Measurements from ENCODE around the gene CLDN17. TPM values are rescaled to one million over a fixed set of nuclear protein-coding genes. Genes with fewer than 3 reads are reported as not detected.

Gene CLDN17
- total RNA-seq, 3 donors from 2014 or later, result not detected

DNA sequence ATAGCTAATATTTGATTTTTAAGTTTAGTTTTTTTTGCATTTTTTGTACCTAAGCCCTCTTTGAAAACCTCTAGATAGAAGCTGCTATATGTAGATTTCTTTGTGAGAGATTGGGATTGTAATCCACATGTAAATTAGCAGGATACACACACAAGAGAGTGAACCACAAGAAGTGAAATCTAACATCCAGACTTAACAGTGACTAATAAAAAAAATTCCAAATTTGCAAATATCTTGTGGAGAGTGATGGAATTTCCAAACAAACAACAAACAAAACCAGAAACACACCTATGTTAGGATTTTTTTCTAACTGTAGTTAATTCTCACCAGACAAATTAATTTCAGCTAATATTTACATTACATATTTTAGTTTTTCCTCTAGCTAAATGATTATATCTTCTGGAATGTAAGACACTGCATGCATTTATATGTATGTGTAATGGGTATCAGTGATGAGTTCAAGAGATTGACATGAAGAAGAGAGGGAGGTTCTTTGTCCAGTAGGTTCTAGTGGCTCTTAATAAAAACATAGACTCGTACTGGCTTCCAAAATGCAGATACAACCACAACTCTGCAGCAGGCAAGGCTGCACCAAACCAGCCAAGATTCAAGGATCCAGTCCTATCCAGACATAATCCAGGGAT lies 12.8 kb downstream of the CLDN17 start:
- intact Hi-C loops (cut with DNase I; ENCODE audit: low total_unique reads), result no loop called here
- Histone ChIP-seq H3K27ac (no peak overlapping the region), H3K4me1 (no peaks in the 10 kb centered on the region), H3K9me3 (no peaks in the 10 kb centered on the region), H3K36me3 (no peaks in the 10 kb centered on the region), H3K4me3 (no peak overlapping the region), H3K27me3 (no peaks in the 10 kb centered on the region)
- TF ChIP-seq POLR2AphosphoS5 (IDR thresholded peaks at IDR 0.05) (no peak), POLR2A (IDR thresholded peaks at IDR 0.05) (no peak)
- TF ChIP-seq, protein P1, sequence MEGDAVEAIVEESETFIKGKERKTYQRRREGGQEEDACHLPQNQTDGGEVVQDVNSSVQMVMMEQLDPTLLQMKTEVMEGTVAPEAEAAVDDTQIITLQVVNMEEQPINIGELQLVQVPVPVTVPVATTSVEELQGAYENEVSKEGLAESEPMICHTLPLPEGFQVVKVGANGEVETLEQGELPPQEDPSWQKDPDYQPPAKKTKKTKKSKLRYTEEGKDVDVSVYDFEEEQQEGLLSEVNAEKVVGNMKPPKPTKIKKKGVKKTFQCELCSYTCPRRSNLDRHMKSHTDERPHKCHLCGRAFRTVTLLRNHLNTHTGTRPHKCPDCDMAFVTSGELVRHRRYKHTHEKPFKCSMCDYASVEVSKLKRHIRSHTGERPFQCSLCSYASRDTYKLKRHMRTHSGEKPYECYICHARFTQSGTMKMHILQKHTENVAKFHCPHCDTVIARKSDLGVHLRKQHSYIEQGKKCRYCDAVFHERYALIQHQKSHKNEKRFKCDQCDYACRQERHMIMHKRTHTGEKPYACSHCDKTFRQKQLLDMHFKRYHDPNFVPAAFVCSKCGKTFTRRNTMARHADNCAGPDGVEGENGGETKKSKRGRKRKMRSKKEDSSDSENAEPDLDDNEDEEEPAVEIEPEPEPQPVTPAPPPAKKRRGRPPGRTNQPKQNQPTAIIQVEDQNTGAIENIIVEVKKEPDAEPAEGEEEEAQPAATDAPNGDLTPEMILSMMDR (IDR thresholded peaks at IDR 0.05), result no peak
- DNase-seq (ENCODE audit: low spot score in 2 of 2), result no peak

DNA sequence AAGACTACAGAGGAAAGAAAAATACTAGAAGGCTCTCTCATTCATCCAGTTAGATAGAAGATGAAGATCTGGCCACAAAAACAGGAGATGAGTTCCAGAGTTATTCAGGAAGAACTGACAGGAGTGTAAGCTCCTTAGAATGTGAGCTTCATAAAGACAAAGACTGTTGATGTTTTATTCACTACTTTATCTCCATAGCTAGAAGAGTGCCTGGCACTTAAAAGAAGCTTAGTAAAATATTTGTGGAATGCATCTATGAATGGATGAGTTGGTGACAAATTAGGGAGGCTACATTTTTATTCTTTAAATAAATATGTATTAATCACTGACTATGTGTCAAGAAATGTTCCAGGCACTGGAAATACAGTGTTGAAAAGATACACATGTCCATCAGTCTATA lies 13.8 kb downstream of the CLDN17 start:
- intact Hi-C loops (cut with DNase I; ENCODE audit: low total_unique reads), result no loop called here
- H3K4me3 ChIP-seq, result no peak overlapping the region
- TF ChIP-seq, protein P1 (IDR thresholded peaks at IDR 0.05), result no peak
- TF ChIP-seq POLR2A (IDR thresholded peaks at IDR 0.05), result no peak
- TF ChIP-seq POLR2AphosphoS5 (IDR thresholded peaks at IDR 0.05), result no peak

DNA sequence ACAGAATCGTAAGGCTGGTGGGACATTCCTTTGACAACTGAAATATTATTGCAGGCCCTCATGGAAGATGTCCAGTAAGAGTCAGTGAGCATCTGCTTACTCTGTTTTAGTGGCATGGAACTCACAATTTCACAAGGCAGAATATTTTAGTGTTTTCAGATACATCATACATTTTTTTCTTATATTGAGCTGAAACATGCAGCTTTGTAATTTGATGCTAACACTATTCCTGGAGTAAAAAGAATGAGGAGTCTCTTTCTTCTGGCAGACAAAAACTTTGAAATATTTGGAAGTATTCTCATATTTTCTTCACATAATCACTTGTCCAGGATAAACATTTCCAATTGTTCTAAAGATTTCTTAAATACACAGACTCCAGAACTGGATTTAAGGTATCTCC lies 17.7 kb downstream of the CLDN17 start:
- no peak for TF ChIP-seq POLR2AphosphoS5 (IDR thresholded peaks at IDR 0.05)
- TF ChIP-seq POLR2A (IDR thresholded peaks at IDR 0.05), result no peak
- TF ChIP-seq, protein P1 (IDR thresholded peaks at IDR 0.05), result no peak
- no peak overlapping the region for H3K27ac ChIP-seq
- no peaks in the 10 kb centered on the region for H3K4me1 ChIP-seq
- no peaks in the 10 kb centered on the region for H3K9me3 ChIP-seq
- H3K27me3 ChIP-seq, result no peaks in the 10 kb centered on the region
- intact Hi-C loops (cut with DNase I; ENCODE audit: low total_unique reads), result no loop called here
- no peak for DNase-seq (ENCODE audit: low spot score in 2 of 2)
- no peaks in the 10 kb centered on the region for H3K36me3 ChIP-seq
- H3K4me3 ChIP-seq, result no peak overlapping the region

More for the DNA sequence above, 13.8 kb downstream of the CLDN17 start:
- Histone ChIP-seq H3K9me3 (no peaks in the 10 kb centered on the region), H3K36me3 (no peaks in the 10 kb centered on the region), H3K27me3 (no peaks in the 10 kb centered on the region), H3K4me1 (no peaks in the 10 kb centered on the region), H3K27ac (no peak overlapping the region)
- no peak for DNase-seq (ENCODE audit: low spot score in 2 of 2)

DNA sequence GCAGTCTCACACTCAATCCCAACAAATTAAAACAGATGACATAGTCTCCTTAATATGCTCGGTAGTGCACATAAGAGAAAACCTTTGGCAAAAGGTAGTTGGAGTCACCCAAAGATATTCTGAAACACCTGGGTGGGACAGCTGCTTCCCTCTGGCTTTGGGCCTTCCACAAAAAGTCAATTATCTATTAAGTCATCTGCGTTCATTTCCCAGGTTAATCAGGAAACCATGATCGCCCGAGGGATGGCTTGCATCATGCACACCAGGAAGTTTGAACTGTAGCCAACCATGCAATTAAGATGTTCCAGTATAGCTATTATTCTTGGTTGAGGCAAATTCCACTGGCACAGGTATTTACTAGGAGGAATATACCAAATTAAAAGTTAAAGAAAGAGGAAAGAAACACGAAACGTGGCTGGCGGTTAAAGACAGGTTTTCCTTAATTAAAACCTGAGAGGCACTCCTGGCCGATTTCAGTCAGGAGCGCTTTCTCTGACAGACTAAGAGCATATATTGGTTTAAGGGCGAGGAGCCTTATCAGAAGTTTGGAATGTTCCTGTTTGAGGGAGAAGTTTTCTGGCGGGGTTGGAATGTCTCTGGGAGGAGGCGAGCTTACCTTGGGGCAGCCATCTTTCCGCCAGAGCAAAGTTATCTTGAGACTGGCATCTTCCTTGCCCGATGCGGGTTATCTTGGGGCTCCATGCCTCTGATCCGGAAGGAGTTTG lies 19.9 kb downstream of the CLDN17 start:
- peak overlapping the region; percentile 74 to 77 for H3K27ac ChIP-seq
- DNase-seq (ENCODE audit: low spot score in 2 of 2), result peak; percentile 54 to 80
- H3K4me1 ChIP-seq, result no peaks in the 10 kb centered on the region
- H3K9me3 ChIP-seq, result no peaks in the 10 kb centered on the region
- TF ChIP-seq POLR2AphosphoS5 (IDR thresholded peaks at IDR 0.05), result peak in 2 of 3 donors; percentile 32 to 60
- TF ChIP-seq, protein P1 (IDR thresholded peaks at IDR 0.05), result no peak
- no peak for TF ChIP-seq POLR2A (IDR thresholded peaks at IDR 0.05)
- intact Hi-C loops (cut with DNase I; ENCODE audit: low total_unique reads), result no loop called here
- no peaks in the 10 kb centered on the region for H3K27me3 ChIP-seq
- peak overlapping the region in 2 of 3 donors; percentile 28 to 33 for H3K4me3 ChIP-seq
- H3K36me3 ChIP-seq, result no peaks in the 10 kb centered on the region

DNA sequence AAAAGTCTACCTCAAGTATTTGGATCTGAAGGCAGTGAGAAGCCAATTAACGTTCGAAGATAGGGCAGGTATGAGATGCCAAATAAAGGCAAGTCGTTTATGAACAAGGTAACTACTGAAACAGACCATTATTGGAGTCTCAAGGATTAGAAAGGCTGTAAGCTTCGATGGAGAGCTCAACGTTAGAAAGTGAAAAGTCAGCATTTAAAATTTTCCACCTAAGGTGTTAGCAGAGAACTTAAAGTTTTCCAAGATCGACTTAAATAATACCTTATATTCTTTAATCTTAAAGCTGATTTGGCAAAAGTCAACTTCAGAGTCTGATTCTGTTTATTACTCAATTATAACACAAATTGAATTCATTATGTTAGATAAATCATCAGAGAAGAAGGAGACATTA lies 28.1 kb downstream of the CLDN17 start:
- Histone ChIP-seq H3K27ac (no peak overlapping the region), H3K4me3 (no peak overlapping the region), H3K36me3 (no peaks in the 10 kb centered on the region), H3K4me1 (no peaks in the 10 kb centered on the region), H3K9me3 (no peaks in the 10 kb centered on the region), H3K27me3 (no peaks in the 10 kb centered on the region)
- DNase-seq (ENCODE audit: low spot score in 2 of 2), result no peak
- intact Hi-C loops (cut with DNase I; ENCODE audit: low total_unique reads), result no loop called here
- TF ChIP-seq, protein P1 (IDR thresholded peaks at IDR 0.05), result no peak
